ENCODE results near the gene SYT8.

Gene SYT8

GRCh38 chr11:1856306-1857005 lies 21.7 kb downstream of the SYT8 start:
- no peaks in the 10 kb centered on the region for H3K4me1 ChIP-seq (ENCODE audit: control insufficient read depth, insufficient read depth, low read length)
- H3K27ac ChIP-seq (ENCODE audit: low read depth, low read length): no peak overlapping the region
- H3K9ac ChIP-seq (ENCODE audit: low read depth, low read length): no peak overlapping the region
- H3K36me3 ChIP-seq (ENCODE audit: control insufficient read depth, insufficient read depth, low read length): no peaks in the 10 kb centered on the region
- H3K27me3 ChIP-seq (ENCODE audit: control insufficient read depth, insufficient read depth, low read length): no peaks in the 10 kb centered on the region
- no peak overlapping the region for H3K4me3 ChIP-seq (ENCODE audit: low read depth, low read length)
- no peaks in the 10 kb centered on the region for H3K9me3 ChIP-seq (ENCODE audit: control insufficient read depth, insufficient read depth, low read length)

DNA sequence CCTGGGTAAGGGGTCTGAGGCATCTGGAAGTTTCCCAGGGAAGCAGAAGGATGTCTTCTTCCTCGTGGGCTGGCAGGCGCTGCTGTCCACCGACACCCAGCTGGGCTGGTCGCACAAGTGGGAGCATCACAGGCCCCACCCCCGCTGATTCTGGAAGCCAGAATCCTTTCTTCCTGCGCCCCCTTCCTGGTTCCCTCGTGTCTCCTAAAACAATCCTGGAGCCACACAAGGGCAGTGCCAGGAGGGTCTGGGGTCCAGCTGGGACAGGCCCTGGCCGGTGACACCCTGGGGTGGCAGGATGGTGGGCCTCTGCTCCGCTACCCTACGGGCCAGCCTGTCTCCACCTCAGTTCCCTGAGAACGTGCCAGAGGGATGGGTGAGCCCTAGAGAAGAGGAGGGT lies 22.3 kb downstream of the SYT8 start:
- no peak overlapping the region for H3K9ac ChIP-seq (ENCODE audit: low read depth, low read length)
- H3K4me1 ChIP-seq (ENCODE audit: control insufficient read depth, insufficient read depth, low read length): no peaks in the 10 kb centered on the region
- no peaks in the 10 kb centered on the region for H3K27me3 ChIP-seq (ENCODE audit: control insufficient read depth, insufficient read depth, low read length)
- H3K36me3 ChIP-seq (ENCODE audit: control insufficient read depth, insufficient read depth, low read length): no peaks in the 10 kb centered on the region
- no peak overlapping the region for H3K4me3 ChIP-seq (ENCODE audit: low read depth, low read length)
- no peak overlapping the region for H3K27ac ChIP-seq (ENCODE audit: low read depth, low read length)
- no peaks in the 10 kb centered on the region for H3K9me3 ChIP-seq (ENCODE audit: control insufficient read depth, insufficient read depth, low read length)

DNA sequence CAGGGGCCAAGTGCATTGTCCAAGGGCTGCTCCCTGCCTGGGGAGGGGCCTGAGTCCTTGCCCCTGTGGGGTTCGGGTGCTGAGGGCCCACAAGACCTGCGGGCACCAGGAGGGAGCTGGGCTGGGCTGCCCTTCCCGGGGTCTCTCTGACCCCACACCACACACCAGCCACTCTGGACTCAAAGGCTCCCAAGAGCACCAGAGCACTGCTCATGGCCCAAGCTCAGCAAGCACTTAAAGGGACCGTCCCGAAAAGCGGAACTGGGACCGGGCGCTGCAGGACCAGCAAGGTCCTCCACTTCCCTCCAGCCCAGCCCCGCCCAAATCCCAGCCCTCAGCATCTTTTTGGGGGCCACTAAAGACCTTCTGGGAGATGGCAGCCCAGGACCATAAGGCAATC lies 23.4 kb downstream of the SYT8 start:
- Histone ChIP-seq H3K9ac (ENCODE audit: low read depth, low read length) (no peak overlapping the region), H3K4me3 (ENCODE audit: low read depth, low read length) (no peak overlapping the region), H3K27me3 (ENCODE audit: control insufficient read depth, insufficient read depth, low read length) (peaks cover 3% of the 10 kb centered on the region; the same call in 1 of the 2 replicates), H3K4me1 (ENCODE audit: control insufficient read depth, insufficient read depth, low read length) (no peaks in the 10 kb centered on the region), H3K27ac (ENCODE audit: low read depth, low read length) (no peak overlapping the region), H3K36me3 (ENCODE audit: control insufficient read depth, insufficient read depth, low read length) (no peaks in the 10 kb centered on the region), H3K9me3 (ENCODE audit: control insufficient read depth, insufficient read depth, low read length) (no peaks in the 10 kb centered on the region)

GRCh38 chr11:1858576-1858975 lies 23.8 kb downstream of the SYT8 start:
- Histone ChIP-seq H3K9me3 (ENCODE audit: control insufficient read depth, insufficient read depth, low read length) (no peaks in the 10 kb centered on the region), H3K27ac (ENCODE audit: low read depth, low read length) (no peak overlapping the region), H3K27me3 (ENCODE audit: control insufficient read depth, insufficient read depth, low read length) (peaks cover 3% of the 10 kb centered on the region; the same call in 1 of the 2 replicates), H3K36me3 (ENCODE audit: control insufficient read depth, insufficient read depth, low read length) (no peaks in the 10 kb centered on the region), H3K9ac (ENCODE audit: low read depth, low read length) (no peak overlapping the region), H3K4me1 (ENCODE audit: control insufficient read depth, insufficient read depth, low read length) (no peaks in the 10 kb centered on the region; the same call in 1 of the 2 replicates), H3K4me3 (ENCODE audit: low read depth, low read length) (no peak overlapping the region)

GRCh38 chr11:1859004-1859403 lies 24.2 kb downstream of the SYT8 start:
- no peak overlapping the region for H3K4me3 ChIP-seq (ENCODE audit: low read depth, low read length)
- no peaks in the 10 kb centered on the region for H3K36me3 ChIP-seq (ENCODE audit: control insufficient read depth, insufficient read depth, low read length)
- H3K27me3 ChIP-seq (ENCODE audit: control insufficient read depth, insufficient read depth, low read length): peaks cover 3% of the 10 kb centered on the region; the same call in 1 of the 2 replicates
- no peaks in the 10 kb centered on the region for H3K9me3 ChIP-seq (ENCODE audit: control insufficient read depth, insufficient read depth, low read length)
- H3K4me1 ChIP-seq (ENCODE audit: control insufficient read depth, insufficient read depth, low read length): no peaks in the 10 kb centered on the region; the same call in 1 of the 2 replicates
- H3K27ac ChIP-seq (ENCODE audit: low read depth, low read length): no peak overlapping the region
- no peak overlapping the region for H3K9ac ChIP-seq (ENCODE audit: low read depth, low read length)

GRCh38 chr11:1860108-1860507 lies 25.3 kb downstream of the SYT8 start:
- H3K27ac ChIP-seq (ENCODE audit: low read depth, low read length): no peak overlapping the region
- H3K4me3 ChIP-seq (ENCODE audit: low read depth, low read length): no peak overlapping the region
- H3K27me3 ChIP-seq (ENCODE audit: control insufficient read depth, insufficient read depth, low read length): peaks cover 3% of the 10 kb centered on the region; the same call in 1 of the 2 replicates
- H3K4me1 ChIP-seq (ENCODE audit: control insufficient read depth, insufficient read depth, low read length): no peaks in the 10 kb centered on the region; the same call in 1 of the 2 replicates
- no peaks in the 10 kb centered on the region for H3K36me3 ChIP-seq (ENCODE audit: control insufficient read depth, insufficient read depth, low read length)
- H3K9me3 ChIP-seq (ENCODE audit: control insufficient read depth, insufficient read depth, low read length): no peaks in the 10 kb centered on the region
- H3K9ac ChIP-seq (ENCODE audit: low read depth, low read length): no peak overlapping the region

- Histone ChIP-seq H3K4me1 (ENCODE audit: control insufficient read depth, insufficient read depth, low read length) (no peaks in the 10 kb centered on the region; the same call in 1 of the 2 replicates), H3K4me3 (ENCODE audit: low read depth, low read length) (no peak overlapping the region), H3K36me3 (ENCODE audit: control insufficient read depth, insufficient read depth, low read length) (no peaks in the 10 kb centered on the region), H3K27ac (ENCODE audit: low read depth, low read length) (no peak overlapping the region), H3K9me3 (ENCODE audit: control insufficient read depth, insufficient read depth, low read length) (no peaks in the 10 kb centered on the region), H3K27me3 (ENCODE audit: control insufficient read depth, insufficient read depth, low read length) (peaks cover 3% of the 10 kb centered on the region; the same call in 1 of the 2 replicates), H3K9ac (ENCODE audit: low read depth, low read length) (no peak overlapping the region)
Observed at GRCh38 chr11:1861435-1862411, 26.9 kb downstream of the SYT8 start.

GRCh38 chr11:1862588-1863351 lies 28.0 kb downstream of the SYT8 start:
- Histone ChIP-seq H3K9ac (ENCODE audit: low read depth, low read length) (no peak overlapping the region), H3K9me3 (ENCODE audit: control insufficient read depth, insufficient read depth, low read length) (no peaks in the 10 kb centered on the region), H3K27me3 (ENCODE audit: control insufficient read depth, insufficient read depth, low read length) (peaks cover 3% of the 10 kb centered on the region; the same call in 1 of the 2 replicates), H3K4me1 (ENCODE audit: control insufficient read depth, insufficient read depth, low read length) (no peaks in the 10 kb centered on the region; the same call in 1 of the 2 replicates), H3K4me3 (ENCODE audit: low read depth, low read length) (no peak overlapping the region), H3K36me3 (ENCODE audit: control insufficient read depth, insufficient read depth, low read length) (no peaks in the 10 kb centered on the region), H3K27ac (ENCODE audit: low read depth, low read length) (no peak overlapping the region)

GRCh38 chr11:1863352-1864216 lies 28.8 kb downstream of the SYT8 start:
- H3K36me3 ChIP-seq (ENCODE audit: control insufficient read depth, insufficient read depth, low read length): no peaks in the 10 kb centered on the region
- no peak overlapping the region for H3K4me3 ChIP-seq (ENCODE audit: low read depth, low read length)
- no peaks in the 10 kb centered on the region for H3K9me3 ChIP-seq (ENCODE audit: control insufficient read depth, insufficient read depth, low read length)
- no peak overlapping the region for H3K27ac ChIP-seq (ENCODE audit: low read depth, low read length)
- no peak overlapping the region for H3K9ac ChIP-seq (ENCODE audit: low read depth, low read length)
- no peaks in the 10 kb centered on the region; the same call in 1 of the 2 replicates for H3K4me1 ChIP-seq (ENCODE audit: control insufficient read depth, insufficient read depth, low read length)
- H3K27me3 ChIP-seq (ENCODE audit: control insufficient read depth, insufficient read depth, low read length): peaks cover 3% of the 10 kb centered on the region; the same call in 1 of the 2 replicates

DNA sequence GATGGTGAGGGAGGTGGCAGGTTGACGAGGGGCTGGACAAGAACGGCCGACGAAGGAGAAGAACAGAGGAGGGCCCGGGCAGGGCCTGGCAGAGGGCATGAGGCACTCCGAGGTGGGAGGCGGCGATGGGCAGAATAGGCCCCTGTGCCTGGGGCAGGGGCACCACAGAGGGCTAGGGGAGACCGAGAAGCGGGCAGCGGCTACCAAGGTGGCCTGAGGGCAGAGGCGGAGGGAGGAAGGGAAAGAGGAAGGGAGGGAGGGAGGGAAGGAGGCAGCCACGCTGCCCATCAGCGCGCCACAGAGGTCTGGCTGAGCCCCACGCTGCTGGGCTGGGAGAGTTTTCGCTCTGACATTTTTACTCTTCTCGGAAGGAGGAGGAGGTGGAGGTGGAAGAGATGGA lies 29.4 kb downstream of the SYT8 start:
- peaks cover 3% of the 10 kb centered on the region; the same call in 1 of the 2 replicates for H3K27me3 ChIP-seq (ENCODE audit: control insufficient read depth, insufficient read depth, low read length)
- no peak overlapping the region for H3K4me3 ChIP-seq (ENCODE audit: low read depth, low read length)
- H3K9me3 ChIP-seq (ENCODE audit: control insufficient read depth, insufficient read depth, low read length): no peaks in the 10 kb centered on the region
- H3K9ac ChIP-seq (ENCODE audit: low read depth, low read length): no peak overlapping the region
- H3K27ac ChIP-seq (ENCODE audit: low read depth, low read length): no peak overlapping the region
- no peaks in the 10 kb centered on the region; the same call in 1 of the 2 replicates for H3K4me1 ChIP-seq (ENCODE audit: control insufficient read depth, insufficient read depth, low read length)
- H3K36me3 ChIP-seq (ENCODE audit: control insufficient read depth, insufficient read depth, low read length): no peaks in the 10 kb centered on the region

Data from HUES48 (cell line).